Parathyroid adenoma (tissue), 2 donors: ENCODE data around the gene PIK3R3.
A peak's percentile ranks its signal among the peaks of the same experiment; 100 is the strongest.

Experiments used
- H2AFZ ChIP-seq: fragments of 300-600 bp; sonication (generic); one replicate; pipeline ENCODE4 v1.7.0; 2017; ENCODE audit warnings: antibody characterized with exemption, mild to moderate bottlenecking
- H3K27ac ChIP-seq: fragments of 300-600 bp; sonication (generic); one replicate; pipeline ENCODE4 v1.7.0; 2017
- H3K27me3 ChIP-seq: fragments of 300-600 bp; sonication (generic); one replicate; pipeline ENCODE4 v1.7.0; 2017; ENCODE audit warnings: low read length; ENCODE audit not compliant: control insufficient read depth, insufficient read depth
- H3K36me3 ChIP-seq: fragments of 300-600 bp; sonication (generic); one replicate; pipeline ENCODE4 v1.7.0; 2017; ENCODE audit warnings: low read length; ENCODE audit not compliant: control insufficient read depth, insufficient read depth
- H3K4me1 ChIP-seq: fragments of 300-600 bp; sonication (generic); one replicate; pipeline ENCODE4 v1.7.0; 2017; ENCODE audit warnings: control low read depth
- H3K4me2 ChIP-seq: fragments of 300-600 bp; sonication (generic); one replicate; pipeline ENCODE4 v1.7.0; 2017; ENCODE audit warnings: low read length
- H3K4me3 ChIP-seq: fragments of 300-600 bp; sonication (generic); one replicate; pipeline ENCODE4 v1.7.0; 2017; ENCODE audit warnings: low read depth, low read length
- H3K79me2 ChIP-seq: fragments of 300-600 bp; sonication (generic); one replicate; pipeline ENCODE4 v1.7.0; 2017; ENCODE audit warnings: control low read depth
- H3K9ac ChIP-seq: fragments of 300-600 bp; sonication (generic); one replicate; pipeline ENCODE4 v1.7.0; 2017; ENCODE audit warnings: mild to moderate bottlenecking
- H3K9me3 ChIP-seq: fragments of 300-600 bp; sonication (generic); one replicate; pipeline ENCODE4 v1.7.0; 2017; ENCODE audit warnings: low read length; ENCODE audit not compliant: control insufficient read depth
- CTCF ChIP-seq: fragments of 300-600 bp; sonication (generic); IDR thresholded peaks from one replicate; pipeline ENCODE4 v1.7.0; 2017; ENCODE audit warnings: antibody characterized with exemption, mild to moderate bottlenecking
- donor health status: primary hyperparathyroidism.

The PIK3R3 gene

GRCh38 chr1:46172321-46172720, 39.9 kb upstream of the PIK3R3 start:
- TF ChIP-seq CTCF = no peak
- H3K79me2 ChIP-seq = no peaks in the 10 kb centered on the region
- H3K4me2 ChIP-seq = no peak overlapping the region
- no peak overlapping the region for H3K4me3 ChIP-seq
- H2AFZ ChIP-seq = peak overlapping the region; percentile 77
- H3K4me1 ChIP-seq = peaks cover 39% of the 10 kb centered on the region
- no peaks in the 10 kb centered on the region for H3K27me3 ChIP-seq
- no peaks in the 10 kb centered on the region for H3K9me3 ChIP-seq
- H3K9ac ChIP-seq = no peak overlapping the region
- H3K36me3 ChIP-seq = no peaks in the 10 kb centered on the region
- H3K27ac ChIP-seq = peak overlapping the region; percentile 89

GRCh38 chr1:46171871-46172270, 39.4 kb upstream of the PIK3R3 start:
- Histone ChIP-seq H3K27ac (peak overlapping the region; percentile 89), H3K27me3 (no peaks in the 10 kb centered on the region)

DNA sequence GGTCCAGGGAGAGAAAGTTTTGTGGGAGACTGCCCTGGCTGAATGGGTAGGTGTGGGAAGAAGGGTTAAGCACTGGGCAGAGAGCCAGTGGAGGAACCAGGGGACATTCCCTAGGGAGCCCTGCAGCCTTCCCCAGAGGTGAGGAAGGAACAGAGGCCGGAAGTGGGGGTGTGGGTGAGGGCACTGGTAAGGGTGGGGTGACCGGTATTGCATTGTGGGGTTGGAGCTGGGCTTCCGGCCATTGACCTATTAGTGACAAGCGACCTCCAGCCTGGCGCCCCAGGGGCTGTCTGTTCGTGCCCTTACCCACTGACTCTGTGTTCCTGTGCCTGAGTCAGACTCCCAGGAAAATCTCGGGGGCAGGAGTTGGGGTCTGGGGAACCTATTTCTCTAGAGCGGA, 38.9 kb upstream of the PIK3R3 start:
- H3K4me1 ChIP-seq = peaks cover 39% of the 10 kb centered on the region

More at GRCh38 chr1:46171871-46172270, 39.4 kb upstream of the PIK3R3 start:
- Histone ChIP-seq H3K4me3 (no peak overlapping the region), H3K4me1 (peaks cover 39% of the 10 kb centered on the region), H3K9me3 (no peaks in the 10 kb centered on the region), H3K36me3 (no peaks in the 10 kb centered on the region), H3K79me2 (no peaks in the 10 kb centered on the region), H3K4me2 (no peak overlapping the region), H2AFZ (peak overlapping the region; percentile 77), H3K9ac (no peak overlapping the region)
- no peak for TF ChIP-seq CTCF

GRCh38 chr1:46169811-46170454, 37.5 kb upstream of the PIK3R3 start:
- Histone ChIP-seq H3K4me1 (peaks cover 31% of the 10 kb centered on the region), H3K79me2 (no peaks in the 10 kb centered on the region), H3K27me3 (no peaks in the 10 kb centered on the region), H3K4me3 (no peak overlapping the region), H3K27ac (peak overlapping the region; percentile 89), H3K9me3 (no peaks in the 10 kb centered on the region), H3K4me2 (no peak overlapping the region), H3K36me3 (no peaks in the 10 kb centered on the region), H3K9ac (no peak overlapping the region), H2AFZ (no peak overlapping the region)
- no peak for TF ChIP-seq CTCF

More for the DNA sequence above, 38.9 kb upstream of the PIK3R3 start:
- no peak for TF ChIP-seq CTCF
- Histone ChIP-seq H3K36me3 (no peaks in the 10 kb centered on the region), H3K4me3 (no peak overlapping the region), H3K9ac (no peak overlapping the region), H2AFZ (peak overlapping the region; percentile 77), H3K27me3 (no peaks in the 10 kb centered on the region), H3K27ac (peak overlapping the region; percentile 89), H3K79me2 (no peaks in the 10 kb centered on the region), H3K9me3 (no peaks in the 10 kb centered on the region), H3K4me2 (no peak overlapping the region)

DNA sequence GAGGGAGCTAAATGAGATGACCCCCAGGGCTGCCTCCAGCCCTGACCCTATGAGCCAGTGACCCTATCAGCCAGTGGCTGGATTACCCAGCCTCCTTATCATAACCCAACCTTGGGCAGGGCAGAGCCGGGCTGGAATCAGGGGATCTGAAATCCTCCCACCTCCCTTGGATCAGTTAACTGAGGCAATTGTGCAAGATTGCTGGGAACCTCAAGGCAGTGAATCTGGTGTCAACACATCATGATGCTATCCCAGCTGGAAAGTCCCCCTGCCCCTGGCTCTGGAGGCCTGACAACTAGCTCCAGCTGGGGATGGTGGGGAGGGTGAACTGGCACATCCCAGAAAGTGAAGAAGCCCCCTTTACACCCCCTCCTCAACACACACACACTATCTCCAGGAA, 36.0 kb upstream of the PIK3R3 start:
- no peak overlapping the region for H3K9ac ChIP-seq
- no peak overlapping the region for H3K4me3 ChIP-seq
- H3K4me1 ChIP-seq = peaks cover 17% of the 10 kb centered on the region
- no peak overlapping the region for H3K4me2 ChIP-seq
- no peak for TF ChIP-seq CTCF
- H3K27ac ChIP-seq = no peak overlapping the region
- H2AFZ ChIP-seq = no peak overlapping the region
- H3K79me2 ChIP-seq = no peaks in the 10 kb centered on the region
- H3K27me3 ChIP-seq = no peaks in the 10 kb centered on the region
- H3K9me3 ChIP-seq = no peaks in the 10 kb centered on the region
- H3K36me3 ChIP-seq = no peaks in the 10 kb centered on the region
